AG04450 (cell line): ENCODE data around the gene RASGRP4. TPM values are rescaled to one million over a fixed set of nuclear protein-coding genes. Genes with fewer than 3 reads are reported as not detected.

Source experiments
- CTCF ChIA-PET: fragments of 300-600, 350-600 bp; formaldehyde crosslinking; extraction: SDS; loops from one replicate; lab custom pipeline; 2022; ENCODE audit warnings: antibody characterized with exemption, inconsistent platforms; lab: Charles Lee
- POLR2A ChIA-PET: fragments of 350-600 bp; formaldehyde crosslinking; extraction: SDS; loops from one replicate; lab custom pipeline; 2021; ENCODE audit warnings: antibody characterized with exemption, inconsistent platforms; lab: Yijun Ruan, JAX
- DNase-seq: peaks from one replicate; pipeline ENCODE4 v3.0.0-alpha.2; 2011; ENCODE audit warnings: low read depth, low spot score
- H3K27ac ChIP-seq: one replicate; pipeline ENCODE4 v1.5.1; 2012; ENCODE audit warnings: low read depth, low read length, control low read depth
- H3K27me3 ChIP-seq: one replicate; pipeline ENCODE4 v1.6.0; 2012; ENCODE audit warnings: low read length; ENCODE audit not compliant: control insufficient read depth, insufficient read depth
- H3K4me3 ChIP-seq: 2 replicates; pipeline ENCODE4 v1.5.1; 2011; ENCODE audit warnings: mild to moderate bottlenecking, low read depth, low read length, control low read depth
- H3K9me3 ChIP-seq: 2 replicates; pipeline ENCODE4 v1.5.1; 2012; ENCODE audit warnings: low read length; ENCODE audit not compliant: control insufficient read depth, insufficient read depth
- polyA plus RNA-seq: library from polyadenylated mRNA; depleted of rRNA; stranded (reverse); fragments of >200 nt; gene quantifications from 2 replicates; pipeline ENCODE4 v1.2.3, GENCODE V29; 2011
- TF ChIP-seq, protein P1 (sequence below): IDR thresholded peaks from 2 replicates; pipeline ENCODE4 v1.5.1; 2011; ENCODE audit warnings: low read depth, low read length, control low read depth, inconsistent platforms

Gene RASGRP4
- polyA plus RNA-seq, 1 experiment: not detected

DNA sequence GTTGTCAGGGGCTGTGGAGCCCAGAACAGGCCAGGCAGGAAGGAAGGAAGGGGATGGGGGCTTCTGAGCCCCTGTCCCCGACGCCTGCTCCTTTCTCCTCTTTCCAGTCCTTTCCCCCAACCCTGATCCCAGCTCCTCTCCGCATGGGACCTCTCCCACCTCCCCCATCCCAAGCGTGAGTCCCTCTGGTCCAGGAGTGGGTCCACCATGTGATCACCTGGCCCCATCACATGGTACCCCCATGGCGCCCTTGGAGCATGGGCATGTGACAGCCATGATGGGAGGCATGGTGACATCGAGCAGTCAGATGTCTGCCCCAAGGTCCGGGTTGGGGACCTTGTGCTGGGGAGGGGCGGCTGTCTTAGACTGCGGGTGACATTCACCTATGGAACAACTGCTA is 16.7 kb upstream of the RASGRP4 start:
- H3K27ac ChIP-seq: no peak overlapping the region
- H3K9me3 ChIP-seq: no peaks in the 10 kb centered on the region
- no peak for DNase-seq
- no peak overlapping the region for H3K4me3 ChIP-seq
- no peaks in the 10 kb centered on the region for H3K27me3 ChIP-seq
- ChIA-PET CTCF (no interaction called here), POLR2A (no interaction called here)
- TF ChIP-seq, protein P1, sequence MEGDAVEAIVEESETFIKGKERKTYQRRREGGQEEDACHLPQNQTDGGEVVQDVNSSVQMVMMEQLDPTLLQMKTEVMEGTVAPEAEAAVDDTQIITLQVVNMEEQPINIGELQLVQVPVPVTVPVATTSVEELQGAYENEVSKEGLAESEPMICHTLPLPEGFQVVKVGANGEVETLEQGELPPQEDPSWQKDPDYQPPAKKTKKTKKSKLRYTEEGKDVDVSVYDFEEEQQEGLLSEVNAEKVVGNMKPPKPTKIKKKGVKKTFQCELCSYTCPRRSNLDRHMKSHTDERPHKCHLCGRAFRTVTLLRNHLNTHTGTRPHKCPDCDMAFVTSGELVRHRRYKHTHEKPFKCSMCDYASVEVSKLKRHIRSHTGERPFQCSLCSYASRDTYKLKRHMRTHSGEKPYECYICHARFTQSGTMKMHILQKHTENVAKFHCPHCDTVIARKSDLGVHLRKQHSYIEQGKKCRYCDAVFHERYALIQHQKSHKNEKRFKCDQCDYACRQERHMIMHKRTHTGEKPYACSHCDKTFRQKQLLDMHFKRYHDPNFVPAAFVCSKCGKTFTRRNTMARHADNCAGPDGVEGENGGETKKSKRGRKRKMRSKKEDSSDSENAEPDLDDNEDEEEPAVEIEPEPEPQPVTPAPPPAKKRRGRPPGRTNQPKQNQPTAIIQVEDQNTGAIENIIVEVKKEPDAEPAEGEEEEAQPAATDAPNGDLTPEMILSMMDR: no peak

DNA sequence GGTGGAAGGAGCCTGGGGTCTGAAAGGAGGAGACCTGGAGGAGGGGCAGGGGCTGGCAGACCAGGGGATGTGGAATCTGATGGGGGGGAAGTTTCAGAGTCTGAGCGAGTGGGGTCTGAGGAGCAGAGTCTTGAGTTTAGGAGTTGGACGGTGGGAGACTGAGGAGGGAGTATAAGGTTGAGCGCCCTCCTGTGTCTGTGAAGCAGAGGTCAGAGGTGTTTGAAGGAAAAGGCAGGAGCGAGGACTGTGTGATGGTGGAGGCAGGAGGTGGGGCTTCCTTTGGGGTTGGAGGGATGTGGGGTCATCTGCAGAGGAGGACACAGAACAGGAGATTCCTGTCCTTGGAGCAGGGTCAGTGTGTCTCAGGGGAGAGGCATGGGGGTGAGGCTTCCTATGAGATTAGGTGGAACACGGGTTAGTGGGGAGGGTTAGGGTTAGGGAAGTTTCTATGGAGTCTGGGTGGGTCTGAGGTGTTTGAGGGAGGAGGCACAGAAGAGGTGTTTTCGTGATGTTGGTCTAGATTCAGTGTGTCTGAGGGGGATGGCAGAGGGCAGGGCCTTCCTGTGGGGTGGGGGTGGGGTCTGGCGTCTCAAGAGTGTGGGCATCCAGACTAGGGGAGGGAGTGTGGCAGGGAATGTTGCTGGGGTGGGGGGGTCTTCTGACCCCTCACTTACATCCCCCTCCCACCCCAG is 15.8 kb upstream of the RASGRP4 start:
- TF ChIP-seq, protein P1: 0 out of 2 replicates have a peak, but pooled peaks have one; percentile 8
- DNase-seq: no peak
- ChIA-PET CTCF (no interaction called here), POLR2A (no interaction called here)
- H3K27ac ChIP-seq: no peak overlapping the region
- no peaks in the 10 kb centered on the region for H3K27me3 ChIP-seq
- H3K4me3 ChIP-seq: no peak overlapping the region
- H3K9me3 ChIP-seq: no peaks in the 10 kb centered on the region

DNA sequence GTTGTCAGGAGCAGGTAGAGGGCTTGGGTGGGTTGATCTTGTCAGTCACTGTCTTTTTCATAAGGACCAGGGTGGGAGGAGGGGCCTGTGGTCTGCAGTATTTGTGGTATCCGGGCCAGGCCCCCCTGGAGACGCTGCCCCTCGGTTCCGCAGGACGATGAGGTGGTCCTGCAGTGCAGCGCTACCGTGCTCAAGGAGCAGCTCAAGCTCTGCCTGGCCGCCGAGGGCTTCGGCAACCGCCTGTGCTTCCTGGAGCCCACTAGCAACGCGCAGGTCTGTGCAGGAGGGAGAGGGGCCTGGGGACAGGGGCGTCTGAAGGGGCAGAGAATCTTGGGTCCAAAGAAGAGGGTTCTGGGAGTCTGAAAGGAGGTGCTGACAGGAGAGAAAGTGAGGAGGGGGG is 14.6 kb upstream of the RASGRP4 start:
- H3K9me3 ChIP-seq: no peaks in the 10 kb centered on the region
- ChIA-PET CTCF (no interaction called here), POLR2A (no interaction called here)
- H3K27me3 ChIP-seq: no peaks in the 10 kb centered on the region
- no peak overlapping the region for H3K27ac ChIP-seq
- DNase-seq: no peak
- H3K4me3 ChIP-seq: no peak overlapping the region
- TF ChIP-seq, protein P1: no peak

DNA sequence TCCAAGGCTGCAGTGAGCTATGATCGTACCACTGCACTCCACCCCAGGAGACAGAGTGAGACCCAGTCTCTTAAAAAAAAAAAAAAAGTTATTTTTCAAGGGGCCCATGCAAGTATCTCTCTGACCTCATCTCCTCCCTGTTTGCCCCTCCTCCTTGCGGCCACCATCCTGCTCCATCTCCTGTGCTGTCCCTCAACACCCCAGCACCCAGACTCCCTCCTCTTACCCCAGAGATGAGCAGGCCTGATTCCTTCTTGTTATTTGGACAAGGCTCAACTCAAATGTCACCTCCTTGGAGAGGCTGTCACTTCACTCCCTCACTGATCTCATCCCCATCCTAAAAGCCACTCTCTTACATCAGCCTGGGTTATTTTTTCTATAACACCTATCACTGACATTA is 11.9 kb upstream of the RASGRP4 start:
- no peak overlapping the region for H3K27ac ChIP-seq
- H3K9me3 ChIP-seq: no peaks in the 10 kb centered on the region; the same call in 1 of the 2 replicates
- H3K27me3 ChIP-seq: peaks cover 8% of the 10 kb centered on the region
- DNase-seq: no peak
- ChIA-PET CTCF (interaction anchor here (0.6 to 0.7 kb wide), 2 partner anchors 48 to 452 kb away, joined by 3 to 4 read pairs; no protein-coding TSS in a partner anchor), POLR2A (no interaction called here)
- TF ChIP-seq, protein P1: no peak
- no peak overlapping the region for H3K4me3 ChIP-seq

DNA sequence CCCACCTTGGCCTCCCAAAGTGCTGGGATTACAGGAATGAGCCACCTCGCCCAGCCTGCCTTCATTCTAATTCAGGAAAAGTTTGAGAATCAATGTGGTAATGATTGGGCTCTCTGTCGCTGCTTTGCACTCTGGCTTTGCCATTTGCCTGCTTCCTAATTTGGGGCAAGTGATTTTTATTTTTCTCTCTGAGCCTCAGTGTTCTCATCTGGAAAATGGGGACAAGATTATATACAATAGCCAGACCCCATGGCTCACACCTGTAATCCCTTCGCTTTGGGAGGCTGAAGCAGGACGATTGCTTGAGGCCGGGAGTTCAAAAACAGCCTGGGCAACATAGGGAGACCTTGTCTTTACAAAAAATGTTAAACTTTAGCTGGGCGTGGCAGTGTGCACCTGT is 11.3 kb upstream of the RASGRP4 start:
- peaks cover 8% of the 10 kb centered on the region for H3K27me3 ChIP-seq
- H3K9me3 ChIP-seq: no peaks in the 10 kb centered on the region; the same call in 1 of the 2 replicates
- TF ChIP-seq, protein P1: no peak
- POLR2A ChIA-PET: no interaction called here
- CTCF ChIA-PET: interaction anchor here (0.6 to 0.7 kb wide), 2 partner anchors 47 to 451 kb away, joined by 3 to 4 read pairs; no protein-coding TSS in a partner anchor
- DNase-seq: no peak
- H3K4me3 ChIP-seq: no peak overlapping the region
- no peak overlapping the region for H3K27ac ChIP-seq
